Urinary bladder (tissue), 4 donors: ENCODE data around the gene ACACB. TPM values are rescaled to one million over a fixed set of nuclear protein-coding genes. Genes with fewer than 3 reads are reported as not detected.

Experiments used
- DNase-seq: peaks from one replicate; pipeline ENCODE4 v3.0.0-alpha.2; 2015; ENCODE audit errors: extremely low spot score
- H3K27ac ChIP-seq: one replicate; pipeline ENCODE4 v1.5.1; 2013; ENCODE audit warnings: low read depth, mild to moderate bottlenecking, moderate library complexity
- H3K36me3 ChIP-seq: one replicate; pipeline ENCODE4 v1.6.1; 2013; ENCODE audit warnings: mild to moderate bottlenecking, moderate library complexity; ENCODE audit not compliant: insufficient read depth
- H3K4me1 ChIP-seq: one replicate; pipeline ENCODE4 v1.6.1; 2013; ENCODE audit warnings: mild to moderate bottlenecking, moderate library complexity; ENCODE audit not compliant: insufficient read depth
- H3K4me3 ChIP-seq: one replicate; pipeline ENCODE4 v1.5.1; 2013; ENCODE audit warnings: low read depth, low read length
- WGBS: extraction: QIAGEN DNeasy Blood & Tissue Kit; methylation state at CpG from one replicate; pipeline ENCODE4 v1.1.7; 2013; 5-methylcytosine and 5-hydroxymethylcytosine counted together
- polyA plus RNA-seq: library from polyadenylated mRNA; stranded (reverse); fragments of 200-250 nt; gene quantifications from one replicate; pipeline ENCODE4 v1.2.3, GENCODE V29; 2013
- total RNA-seq: library from RNA; depleted of rRNA; stranded (reverse); fragments of >200 nt; gene quantifications from one replicate; pipeline ENCODE4 v1.2.3, GENCODE V29; 2014
- donor health status: healthy with polysubstance abuse.
- donor health status: healthy.

The ACACB gene
- total and polyA plus RNA-seq, 2 donors = 34.5 to 53.5 TPM

DNA sequence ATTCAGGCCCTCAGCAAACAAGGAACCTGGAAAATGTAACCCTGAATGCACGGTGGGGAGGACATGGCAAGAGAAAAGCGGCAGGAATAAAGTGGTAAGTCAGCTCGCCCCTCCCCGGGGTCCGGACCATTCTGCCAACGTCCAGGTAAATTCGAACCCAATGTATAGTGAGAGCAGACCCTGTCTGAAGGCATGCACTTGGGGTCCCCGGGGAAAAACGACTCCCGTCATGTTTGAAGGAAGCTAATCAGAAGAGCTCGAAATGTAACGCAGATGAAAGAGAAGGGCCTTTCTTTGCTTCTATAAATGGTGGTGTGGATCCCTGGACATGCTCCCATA, 193 bp downstream of the ACACB start:
- no peaks in the 10 kb centered on the region for H3K4me1 ChIP-seq
- WGBS = 62% methylated on average over 12 of the region's 12 CpGs
- no peak overlapping the region for H3K4me3 ChIP-seq
- H3K27ac ChIP-seq = no peak overlapping the region
- no peak for DNase-seq
- no peaks in the 10 kb centered on the region for H3K36me3 ChIP-seq

DNA sequence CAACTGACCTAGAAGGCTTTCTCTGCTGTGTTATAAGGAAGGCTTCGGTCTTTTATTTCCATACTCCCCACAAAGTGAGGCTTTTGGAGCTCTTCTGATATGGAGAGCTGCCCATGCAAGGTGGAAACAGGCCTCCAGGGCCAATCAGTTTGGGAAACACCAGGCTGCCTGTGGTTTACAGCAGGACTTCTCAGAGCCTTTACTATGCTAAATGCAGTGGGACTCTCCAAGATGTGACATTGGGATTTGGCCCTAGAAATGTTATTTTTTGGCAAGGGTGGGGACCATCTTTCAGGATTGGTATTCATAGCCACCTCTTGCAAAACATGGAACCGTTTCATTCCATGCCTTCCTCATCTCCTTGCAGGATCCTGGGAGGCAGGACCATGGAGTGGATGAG, 3.7 kb downstream of the ACACB start:
- 80% methylated on average over 2 of the region's 2 CpGs for WGBS
- no peak for DNase-seq
- no peaks in the 10 kb centered on the region for H3K36me3 ChIP-seq
- H3K4me3 ChIP-seq = no peak overlapping the region
- H3K27ac ChIP-seq = no peak overlapping the region
- H3K4me1 ChIP-seq = no peaks in the 10 kb centered on the region

DNA sequence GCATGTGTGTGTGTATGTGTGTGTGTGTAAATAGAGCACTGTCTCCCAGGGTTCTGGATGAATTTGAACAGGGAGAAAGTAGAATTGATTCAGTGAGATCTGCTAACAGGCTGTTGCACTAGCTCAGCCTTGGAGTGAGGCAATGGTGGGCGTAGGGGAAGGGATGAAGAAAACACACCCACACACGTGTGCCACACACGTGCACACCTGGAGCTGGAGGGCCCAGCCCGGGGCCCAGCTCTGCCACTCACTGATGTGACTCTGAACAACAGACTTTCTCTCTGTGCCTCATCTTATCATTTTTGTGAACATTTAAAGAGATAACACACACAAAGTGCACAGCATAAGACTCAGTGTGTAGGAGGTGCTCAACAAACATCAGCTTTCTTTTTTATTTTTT, 4.2 kb downstream of the ACACB start:
- Histone ChIP-seq H3K36me3 (no peaks in the 10 kb centered on the region), H3K4me3 (no peak overlapping the region), H3K27ac (no peak overlapping the region), H3K4me1 (no peaks in the 10 kb centered on the region)
- 86% methylated on average over 4 of the region's 4 CpGs for WGBS
- DNase-seq = no peak

DNA sequence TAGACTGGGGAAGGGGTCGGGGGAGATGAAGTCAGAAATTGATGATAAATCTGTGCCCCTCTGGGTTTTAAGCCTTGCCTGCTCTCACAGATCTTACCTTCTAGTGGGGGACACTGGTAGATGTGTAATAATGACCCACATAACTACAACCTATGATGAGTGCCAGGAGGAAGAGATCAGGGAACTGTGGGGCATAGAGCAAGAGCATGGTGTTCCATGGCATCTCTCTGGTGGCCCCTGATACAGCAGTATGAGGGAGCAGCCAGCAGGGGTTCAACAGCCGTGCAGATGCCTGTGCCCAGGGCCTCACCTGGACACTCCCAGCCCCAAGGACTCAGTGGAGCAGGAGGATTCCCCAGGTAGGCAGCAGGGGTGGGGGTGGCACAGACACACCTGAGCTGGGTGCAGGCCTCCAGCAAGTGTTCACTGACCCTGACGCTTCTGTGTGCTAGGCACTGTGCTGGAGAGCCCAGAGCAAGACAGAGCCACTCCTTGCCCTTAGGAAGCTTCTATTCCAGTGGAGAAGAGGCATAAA, 5.0 kb downstream of the ACACB start:
- no peaks in the 10 kb centered on the region for H3K36me3 ChIP-seq
- no peaks in the 10 kb centered on the region for H3K4me1 ChIP-seq
- DNase-seq = no peak
- H3K4me3 ChIP-seq = no peak overlapping the region
- WGBS = 94% methylated on average over 3 of the region's 3 CpGs
- H3K27ac ChIP-seq = no peak overlapping the region

DNA sequence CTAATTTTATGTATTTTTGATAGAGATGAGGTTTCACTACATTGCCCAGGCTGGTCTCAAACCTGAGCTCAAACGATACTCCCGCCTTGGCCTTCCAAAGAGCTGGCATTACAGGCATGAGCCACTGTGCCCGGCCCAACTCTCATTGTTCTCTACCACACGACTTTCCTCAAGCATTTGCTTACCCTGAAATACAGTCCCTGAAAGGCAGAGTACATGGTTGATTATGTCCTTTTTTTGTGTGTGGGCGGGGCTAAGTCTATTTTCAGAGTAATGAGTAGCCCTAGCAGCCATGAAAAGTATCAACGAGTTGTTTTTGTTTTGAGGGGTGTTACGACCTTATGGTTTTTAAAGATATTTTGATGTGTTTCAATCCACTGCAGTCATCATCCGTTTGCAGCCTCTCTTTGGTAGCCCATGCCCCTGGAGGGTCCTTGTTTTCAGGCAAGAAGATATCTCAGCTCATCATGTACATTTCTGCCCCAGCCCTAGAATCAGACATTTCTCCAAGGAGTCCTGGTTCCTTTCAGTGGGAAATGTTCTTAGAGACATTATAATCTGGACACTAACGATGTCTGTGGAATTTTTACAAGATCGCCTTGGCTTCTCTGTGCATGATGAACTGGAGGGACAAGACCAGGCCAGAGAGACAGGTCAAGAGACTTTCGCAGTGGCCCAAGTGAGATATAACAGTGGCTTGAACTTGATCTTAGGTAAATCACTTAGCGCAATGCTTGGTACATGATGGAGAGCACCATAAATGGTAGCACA, 8.7 kb downstream of the ACACB start:
- DNase-seq = no peak
- WGBS = 66% methylated on average over 12 of the region's 12 CpGs

DNA sequence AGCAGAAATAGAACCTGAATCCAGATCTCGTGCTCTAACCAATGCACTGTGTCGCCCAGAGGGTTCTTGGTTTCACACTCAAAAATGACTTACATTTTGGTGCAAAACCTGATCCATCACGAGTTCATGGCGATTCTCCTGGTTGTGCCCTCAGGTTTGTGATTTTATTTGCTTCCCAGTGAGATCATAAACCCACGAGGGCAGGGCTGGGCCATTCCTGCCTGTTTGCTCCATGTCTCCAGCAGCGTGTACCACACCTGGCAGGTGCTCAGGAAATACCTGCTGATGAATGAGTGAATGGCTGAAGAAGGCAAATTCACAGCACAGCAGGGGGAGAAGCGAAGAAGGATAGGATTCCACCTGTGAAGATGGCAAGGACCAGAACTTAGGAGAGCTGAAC, 9.4 kb downstream of the ACACB start:
- Histone ChIP-seq H3K36me3 (no peaks in the 10 kb centered on the region), H3K4me3 (no peak overlapping the region), H3K4me1 (no peaks in the 10 kb centered on the region), H3K27ac (no peak overlapping the region)
- WGBS = 91% methylated on average over 7 of the region's 7 CpGs
- no peak for DNase-seq

More for the DNA sequence above, 8.7 kb downstream of the ACACB start:
- H3K36me3 ChIP-seq = no peaks in the 10 kb centered on the region
- H3K4me1 ChIP-seq = no peaks in the 10 kb centered on the region
- H3K27ac ChIP-seq = no peak overlapping the region
- no peak overlapping the region for H3K4me3 ChIP-seq

DNA sequence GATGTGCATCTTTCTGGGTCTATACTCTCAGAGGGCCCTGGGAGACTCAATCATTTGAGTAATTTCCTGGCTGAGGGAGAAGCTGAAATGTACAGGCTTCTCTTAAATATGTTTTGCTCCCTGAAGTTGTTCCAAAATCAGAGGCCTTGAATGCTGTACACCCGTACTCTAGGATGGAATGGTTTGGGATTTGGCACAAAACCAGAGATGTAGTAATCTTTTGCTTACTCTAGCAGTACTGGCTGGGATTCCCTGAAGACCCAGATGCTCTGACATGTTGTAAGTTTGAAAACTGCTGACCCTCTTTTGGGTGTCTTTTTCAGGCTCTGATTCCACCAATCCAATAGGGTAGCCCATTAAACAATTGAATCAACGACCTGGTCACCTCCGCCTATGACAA, 10.4 kb downstream of the ACACB start:
- WGBS = 54% methylated on average over 3 of the region's 3 CpGs
- no peak overlapping the region for H3K4me3 ChIP-seq
- no peak overlapping the region for H3K27ac ChIP-seq
- no peaks in the 10 kb centered on the region for H3K4me1 ChIP-seq
- no peak for DNase-seq
- H3K36me3 ChIP-seq = no peaks in the 10 kb centered on the region

DNA sequence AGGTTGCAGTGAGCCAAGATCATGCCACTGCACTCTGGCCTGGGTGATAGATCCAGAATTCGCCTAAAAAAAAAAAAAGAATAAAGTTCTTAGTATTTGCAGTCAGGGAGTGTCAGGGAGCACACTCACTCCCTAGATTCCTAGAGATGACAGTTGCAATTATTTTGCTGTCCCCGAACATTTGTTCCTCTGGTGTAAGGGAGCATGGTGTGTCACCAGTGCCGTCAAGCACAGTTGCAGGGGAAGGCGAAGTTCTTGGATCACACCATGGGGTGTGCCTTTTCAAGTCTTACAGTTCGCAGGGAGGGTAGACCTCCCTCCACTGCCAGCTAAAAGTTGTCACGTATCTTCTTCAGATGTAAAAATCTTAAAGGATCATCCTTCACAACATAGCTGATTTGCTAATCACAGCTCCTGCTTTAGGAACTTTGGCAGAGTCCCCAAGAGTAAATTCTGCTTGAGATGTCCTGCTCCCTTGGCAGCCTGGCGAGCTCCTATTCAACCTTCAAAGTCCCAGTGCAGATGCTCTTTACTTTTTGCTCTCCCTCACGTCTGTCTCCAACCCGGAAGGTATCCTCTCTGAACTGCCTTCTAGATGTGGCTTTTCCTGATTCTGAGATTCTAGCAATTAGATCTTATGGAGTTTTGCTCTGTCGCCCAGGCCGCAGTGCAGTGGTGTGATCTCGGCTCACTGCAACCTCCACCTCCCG, 11.3 kb downstream of the ACACB start:
- H3K36me3 ChIP-seq = no peaks in the 10 kb centered on the region
- no peak overlapping the region for H3K27ac ChIP-seq
- H3K4me3 ChIP-seq = no peak overlapping the region
- no peaks in the 10 kb centered on the region for H3K4me1 ChIP-seq
- DNase-seq = no peak
- 92% methylated on average over 13 of the region's 13 CpGs for WGBS

DNA sequence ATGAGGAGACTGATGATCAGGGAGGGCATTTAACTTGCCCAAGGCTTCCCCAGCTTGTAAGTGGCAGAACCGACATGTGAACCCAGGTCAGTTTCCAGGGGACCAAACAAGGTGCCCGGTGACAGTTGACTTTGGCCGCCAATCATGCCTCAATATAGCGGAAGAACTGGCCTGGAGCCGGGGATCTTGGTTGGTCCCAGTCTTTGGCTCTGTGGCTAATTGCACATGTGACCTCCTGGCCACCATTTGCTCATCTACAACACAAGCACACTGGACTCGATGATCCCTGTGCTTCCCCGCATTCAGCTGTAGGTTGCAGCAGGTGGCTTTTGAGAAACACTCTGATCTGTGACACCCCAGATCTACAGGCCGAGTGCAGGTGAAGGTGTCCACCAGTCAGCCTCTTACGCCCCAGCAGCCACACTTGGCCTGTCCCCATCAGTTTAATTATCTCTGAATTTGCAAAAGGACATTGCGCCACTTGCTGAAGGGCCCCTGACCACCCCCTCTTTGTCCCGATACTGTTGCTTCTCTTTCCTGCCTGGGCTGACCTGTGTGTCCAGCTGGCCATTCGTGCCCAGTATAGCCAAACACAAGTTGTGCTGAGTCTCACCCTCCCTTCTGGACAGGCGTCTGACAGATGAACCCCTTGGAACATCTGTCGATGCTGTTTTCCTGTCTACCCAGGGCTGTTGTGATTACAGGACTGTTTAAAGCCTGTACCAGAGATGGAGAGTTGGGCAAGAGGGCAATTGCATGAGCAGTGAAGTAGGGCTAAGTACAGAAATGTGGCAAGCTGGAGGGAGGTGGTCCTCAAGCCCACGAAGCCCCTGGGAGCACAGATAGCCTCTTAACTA, 14.1 kb downstream of the ACACB start:
- Histone ChIP-seq H3K4me3 (no peak overlapping the region), H3K36me3 (no peaks in the 10 kb centered on the region), H3K27ac (no peak overlapping the region), H3K4me1 (no peaks in the 10 kb centered on the region)
- WGBS = 86% methylated on average over 15 of the region's 15 CpGs
- DNase-seq = no peak

DNA sequence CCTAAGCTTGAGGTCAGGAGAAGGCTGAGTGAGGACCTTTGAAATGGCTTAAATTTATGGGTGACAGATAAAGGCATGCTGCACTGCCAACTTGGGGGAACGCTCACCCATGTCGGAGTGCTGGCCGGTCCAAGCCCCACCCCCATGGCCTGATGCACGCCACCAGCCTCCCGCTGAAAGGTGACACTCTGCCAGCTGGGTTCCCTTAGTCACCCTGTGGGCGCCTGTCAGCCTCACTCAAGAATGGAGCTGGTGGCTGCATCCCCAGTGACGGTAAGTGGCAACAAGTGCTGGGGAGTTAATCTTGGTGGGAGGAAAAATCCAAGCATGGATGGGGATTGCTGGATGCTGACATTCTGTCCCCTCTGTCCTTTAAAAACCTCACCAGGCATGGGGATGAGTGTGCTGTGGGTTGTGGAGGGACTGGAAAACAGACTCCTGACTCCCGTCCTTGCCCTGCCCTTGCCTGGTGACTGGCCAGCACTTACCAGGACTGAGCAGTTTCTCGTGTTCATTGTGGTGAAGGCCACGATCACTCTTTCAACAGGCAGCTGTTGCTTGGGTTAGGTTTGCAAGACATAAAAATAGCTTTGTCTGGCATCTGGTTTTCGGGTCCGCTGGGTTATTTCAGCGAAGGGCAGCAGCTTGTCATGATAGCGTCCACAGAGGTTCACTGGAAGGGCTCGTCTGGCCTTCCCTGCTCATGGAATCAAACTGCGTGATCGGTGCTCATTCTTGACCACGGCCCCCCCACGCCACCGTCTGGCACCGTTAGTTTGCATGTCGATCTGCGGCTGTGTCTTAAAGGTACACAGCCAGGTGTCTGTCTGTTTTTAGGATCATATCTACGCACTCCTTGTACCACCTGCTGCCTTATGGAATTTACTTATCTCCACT, 15.0 kb downstream of the ACACB start:
- WGBS = 49% methylated on average over 24 of the region's 24 CpGs
- Histone ChIP-seq H3K36me3 (no peaks in the 10 kb centered on the region), H3K4me3 (no peak overlapping the region), H3K4me1 (no peaks in the 10 kb centered on the region), H3K27ac (no peak overlapping the region)
- DNase-seq = no peak

DNA sequence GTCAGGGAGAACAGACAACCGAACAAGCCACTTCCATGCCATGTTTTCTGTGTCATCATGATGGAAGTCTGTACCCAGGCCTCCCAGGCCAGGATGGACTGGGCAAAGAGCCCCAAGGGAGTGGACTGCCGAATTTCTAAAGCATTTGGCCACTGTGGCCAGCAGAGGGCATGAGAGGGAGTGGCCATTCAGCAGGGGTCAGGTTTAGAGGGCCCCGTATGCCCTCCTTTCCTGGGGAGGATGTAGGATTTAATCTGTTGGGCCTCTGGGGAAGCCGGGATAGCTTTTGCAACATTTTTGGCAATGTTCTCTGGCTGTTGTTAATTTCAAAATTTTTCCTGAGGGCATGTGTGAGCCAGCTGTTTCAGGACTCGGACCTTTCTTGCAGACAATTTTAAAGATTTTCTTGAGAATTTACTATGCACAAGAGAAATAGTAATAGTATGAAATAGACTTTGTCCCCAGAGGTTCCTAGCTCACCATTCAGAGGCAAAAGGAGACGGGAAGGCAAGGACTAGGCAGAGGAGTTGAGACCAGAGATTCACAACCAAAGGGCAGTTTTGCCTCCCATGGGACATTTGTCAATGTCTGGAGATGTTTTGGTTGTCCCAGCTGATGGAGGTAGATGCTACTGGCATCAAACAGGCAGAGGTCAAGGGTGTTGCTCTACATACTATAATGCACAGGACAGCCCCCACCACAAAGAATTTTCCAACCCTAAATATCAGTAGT, 18.0 kb downstream of the ACACB start:
- DNase-seq = no peak

DNA sequence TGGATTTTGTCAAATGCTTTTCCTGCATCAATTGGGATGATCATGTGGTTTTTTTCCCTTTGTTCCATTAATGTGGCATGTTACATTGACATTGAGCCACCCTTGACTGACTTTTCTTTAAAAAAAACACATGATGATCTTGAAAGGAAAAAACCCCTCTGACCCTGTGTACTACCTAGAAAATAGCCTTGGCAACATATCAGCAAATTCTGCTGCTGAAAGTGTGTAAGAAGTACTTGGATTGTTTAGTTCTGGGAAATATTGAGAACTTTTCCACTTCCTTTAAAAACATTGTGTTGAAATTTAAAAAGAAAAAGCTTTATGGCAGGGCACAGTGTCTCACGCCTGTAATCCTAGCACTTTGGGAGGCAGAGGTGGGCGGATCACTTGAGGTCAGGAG, 20.7 kb downstream of the ACACB start:
- Histone ChIP-seq H3K4me1 (no peaks in the 10 kb centered on the region), H3K4me3 (no peak overlapping the region), H3K36me3 (peaks cover 2% of the 10 kb centered on the region), H3K27ac (no peak overlapping the region)
- WGBS = 88% methylated on average over 2 of the region's 2 CpGs
- DNase-seq = no peak

More for the DNA sequence above, 18.0 kb downstream of the ACACB start:
- Histone ChIP-seq H3K27ac (no peak overlapping the region), H3K4me1 (no peaks in the 10 kb centered on the region), H3K36me3 (no peaks in the 10 kb centered on the region), H3K4me3 (no peak overlapping the region)
- WGBS = 47% methylated on average over 6 of the region's 6 CpGs
